GM18502 (cell line): ENCODE measurements around the gene CD163.
"Not testable (repeated sequence)": the region's sequence is repeated elsewhere in the genome, so short reads cannot be mapped to it uniquely, and the experiment has no call there.

Experiments
- ATAC-seq: cut with Tn5 transposase; IDR thresholded peaks from one replicate; pipeline ENCODE4 v1.9.1; 2021; ENCODE audit warnings: mild to moderate bottlenecking; ENCODE audit not compliant: unreplicated experiment, poor library complexity

Gene CD163

DNA sequence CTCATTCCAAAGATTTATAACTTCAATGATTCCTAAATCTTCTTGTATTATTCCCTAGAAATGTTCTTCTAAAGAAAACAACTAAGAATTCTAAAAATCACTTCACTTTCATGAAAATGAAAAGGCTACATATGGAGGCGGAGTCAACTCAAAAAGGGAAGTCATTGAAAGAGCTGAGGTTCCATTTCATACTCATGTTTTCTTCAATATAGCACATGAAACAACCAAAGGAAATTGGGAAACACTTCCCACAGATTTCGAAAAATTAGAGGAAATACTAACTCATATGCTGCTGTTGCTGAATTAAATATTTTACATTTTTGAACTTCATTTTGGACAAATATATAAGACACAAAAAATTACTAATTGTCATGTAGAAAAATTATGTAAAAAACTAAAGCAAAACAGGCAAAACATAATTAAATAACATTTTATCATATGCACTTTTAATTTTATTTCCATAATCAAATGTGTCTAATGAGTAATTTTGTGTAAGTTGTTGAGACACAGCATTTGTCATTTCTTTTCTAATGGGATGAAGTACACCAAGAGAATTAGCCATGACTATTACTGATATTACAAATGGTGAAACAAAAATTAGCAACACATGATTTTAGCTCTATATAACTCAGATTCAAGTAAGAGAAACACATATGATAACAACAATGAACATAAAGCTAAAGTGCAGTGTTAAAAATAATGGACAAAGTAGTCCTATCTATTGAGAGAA, at the start of gene CD163:
Gene CD163, minus strand, starts transcription at position 92 of the 730 bp plus-strand sequence. Its CDS starts 87 bp downstream, at position 5.
- ATAC-seq: no peak

DNA sequence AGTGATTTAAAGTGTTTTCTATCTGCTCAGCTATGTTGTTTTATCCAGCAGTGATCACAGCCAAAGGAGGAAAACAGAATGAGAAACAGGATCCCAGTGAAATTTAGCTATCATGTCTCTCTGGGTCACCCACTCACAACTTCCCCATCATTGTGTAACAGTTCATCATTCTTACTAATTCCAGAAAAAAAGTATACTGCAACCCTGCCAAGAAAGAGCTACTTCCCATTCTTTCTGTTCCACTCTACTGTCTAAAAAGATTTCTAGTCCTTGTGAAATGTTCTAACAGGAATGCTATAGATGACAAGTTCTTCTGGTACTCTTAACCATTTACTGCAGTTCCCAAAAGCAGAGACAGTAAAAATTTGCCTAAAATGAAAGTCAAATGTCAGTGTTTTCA, 39.2 kb upstream of the CD163 start:
- ATAC-seq: no peak

DNA sequence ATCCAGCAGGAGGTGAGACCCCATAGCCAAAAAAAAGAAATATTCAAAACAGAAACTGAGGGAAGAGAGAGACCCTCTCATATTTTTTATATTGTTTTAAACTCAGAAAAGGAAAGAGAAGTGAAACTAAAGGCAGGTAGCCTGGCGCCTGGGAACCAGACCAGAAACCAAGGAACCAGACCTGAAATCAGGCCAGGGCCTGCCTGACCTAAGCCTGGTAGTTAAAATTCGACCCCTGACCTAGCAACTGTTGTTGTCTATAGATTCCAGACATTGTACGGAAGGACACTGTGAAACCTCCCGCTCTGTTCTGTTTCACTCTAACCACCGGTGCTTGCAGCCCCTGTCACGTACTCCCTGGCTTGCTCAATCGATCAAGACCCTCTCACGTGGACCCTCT, 38.5 kb upstream of the CD163 start:
- ATAC-seq: no peak

DNA sequence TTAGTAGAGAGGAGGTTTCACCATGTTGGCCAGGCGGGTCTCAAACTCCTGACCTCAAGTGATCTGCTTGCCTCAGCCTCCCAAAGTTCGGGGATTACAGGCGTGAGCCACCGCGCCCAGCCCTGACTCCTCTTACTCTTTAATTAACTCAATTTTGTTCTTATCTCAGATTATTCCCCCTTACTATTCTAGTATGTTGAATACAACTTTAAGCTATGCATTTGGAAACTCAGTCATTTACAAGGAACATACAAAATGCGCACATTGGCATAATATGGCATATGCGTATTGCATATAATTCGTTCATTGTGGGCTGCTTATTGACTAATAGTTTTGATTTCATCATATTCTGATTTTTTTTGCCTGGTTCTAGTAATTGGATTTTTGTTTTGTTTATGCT, 10.8 kb upstream of the CD163 start:
- ATAC-seq: no peak

DNA sequence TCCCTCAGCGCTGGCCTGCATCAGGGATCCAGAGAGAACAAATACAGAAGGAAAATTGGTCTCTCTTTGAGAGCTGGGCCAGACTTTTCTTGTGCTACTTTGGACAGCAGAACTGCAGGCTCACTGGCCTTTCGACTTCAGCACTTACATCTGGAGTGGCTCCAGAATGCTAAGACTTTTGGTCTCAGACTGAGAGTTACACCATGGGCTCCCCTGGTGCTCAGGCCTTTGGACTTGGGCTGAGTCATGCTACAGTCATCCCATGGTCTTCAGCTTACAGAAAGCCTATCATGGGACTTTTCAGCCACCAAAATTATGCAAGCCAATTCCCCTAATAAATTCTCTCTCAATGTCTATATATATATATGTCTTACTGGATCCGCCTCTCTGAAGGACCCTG, 9.0 kb upstream of the CD163 start:
- ATAC-seq: no peak

DNA sequence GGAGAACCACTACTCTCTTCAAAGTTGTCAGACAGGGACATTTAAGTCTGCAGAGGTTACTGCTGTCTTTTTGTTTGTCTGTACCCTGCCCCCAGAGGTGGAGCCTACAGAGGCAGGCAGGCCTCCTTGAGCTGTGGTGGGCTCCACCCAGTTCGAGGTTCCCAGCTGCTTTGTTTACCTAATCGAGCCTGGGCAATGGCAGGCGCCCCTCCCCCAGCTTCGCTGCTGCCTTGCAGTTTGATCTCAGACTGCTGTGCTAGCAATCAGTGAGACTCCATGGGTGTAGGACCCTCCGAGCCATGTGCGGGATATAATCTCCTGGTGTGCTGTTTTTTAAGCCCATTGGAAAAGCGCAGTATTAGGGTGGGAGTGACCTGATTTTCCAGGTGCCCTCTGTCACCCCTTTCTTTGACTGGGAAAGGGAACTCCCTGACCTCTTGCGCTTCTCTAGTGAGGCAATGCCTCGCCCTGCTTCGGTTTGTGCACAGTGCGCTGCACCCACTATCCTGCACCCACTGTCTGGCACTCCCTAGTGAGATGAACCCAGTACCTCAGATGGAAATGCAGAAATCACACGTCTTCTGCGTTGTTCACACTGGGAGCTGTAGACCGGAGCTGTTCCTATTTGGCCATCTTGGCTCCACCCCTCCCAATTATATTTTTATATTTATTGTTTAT, 6.4 kb upstream of the CD163 start:
- ATAC-seq: not testable (repeated sequence)

DNA sequence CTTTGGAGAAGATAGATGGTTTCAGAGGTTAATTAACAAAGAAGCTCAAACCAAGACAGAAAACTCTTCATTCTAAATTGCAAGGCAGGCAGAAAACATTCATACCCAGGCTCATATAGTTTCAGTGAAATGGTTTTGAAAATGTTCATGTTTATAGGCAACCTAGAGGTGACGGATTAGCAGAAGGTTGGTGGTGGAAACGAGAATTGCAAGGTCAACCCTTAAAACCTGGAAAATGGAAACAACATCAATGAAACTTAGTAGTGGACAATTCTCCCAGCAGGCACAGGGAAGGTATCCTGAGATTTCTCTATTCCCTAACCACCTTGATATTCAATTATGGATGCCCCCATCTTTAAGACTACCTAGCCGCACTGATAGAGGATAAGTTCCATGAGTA, 965 bp downstream of the CD163 start:
- ATAC-seq: no peak

DNA sequence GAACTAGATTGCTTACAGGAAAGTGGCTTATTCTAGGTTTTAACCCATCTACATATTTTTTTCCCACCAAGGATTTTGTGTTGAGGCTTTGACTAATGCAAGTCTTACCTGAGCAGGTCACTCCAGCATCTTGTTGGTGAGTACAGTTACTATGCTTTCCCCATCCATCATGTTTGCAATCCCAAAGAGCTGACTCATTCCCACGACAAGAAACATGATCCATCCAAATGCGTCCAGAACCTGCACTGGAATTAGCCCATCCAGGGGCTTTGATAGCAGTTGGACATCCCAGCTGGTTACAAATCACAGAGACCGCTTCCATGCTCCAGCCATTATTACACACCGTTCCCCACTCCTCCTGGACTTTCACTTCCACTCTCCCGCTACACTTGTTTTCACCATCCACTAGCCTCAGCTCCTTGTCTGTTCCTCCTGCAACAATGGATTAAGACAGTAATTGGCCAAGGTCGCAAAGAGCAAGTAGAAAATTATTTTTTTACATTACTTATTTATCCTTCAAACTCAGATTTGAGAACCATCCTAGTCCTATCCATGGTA, 2.5 kb downstream of the CD163 start:
- no peak for ATAC-seq

DNA sequence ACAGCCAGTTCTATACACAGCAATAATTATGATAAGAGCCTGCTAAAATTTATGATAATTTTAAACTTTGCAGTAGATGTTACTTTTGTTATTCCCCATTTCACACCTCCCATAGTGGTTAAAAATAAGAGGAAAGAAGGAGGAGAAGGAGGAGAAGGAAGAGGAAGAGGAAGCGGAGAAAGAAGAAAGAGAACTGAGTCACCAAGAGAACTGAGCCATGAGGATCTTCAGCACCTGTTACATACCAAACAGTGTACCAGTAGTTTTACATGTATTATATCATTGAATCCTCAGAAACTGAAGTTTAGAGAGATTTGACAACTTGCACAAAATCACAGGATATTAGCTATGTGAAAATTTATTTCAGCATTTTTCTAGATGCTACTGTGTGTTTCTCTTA, 3.9 kb downstream of the CD163 start:
- no peak for ATAC-seq

DNA sequence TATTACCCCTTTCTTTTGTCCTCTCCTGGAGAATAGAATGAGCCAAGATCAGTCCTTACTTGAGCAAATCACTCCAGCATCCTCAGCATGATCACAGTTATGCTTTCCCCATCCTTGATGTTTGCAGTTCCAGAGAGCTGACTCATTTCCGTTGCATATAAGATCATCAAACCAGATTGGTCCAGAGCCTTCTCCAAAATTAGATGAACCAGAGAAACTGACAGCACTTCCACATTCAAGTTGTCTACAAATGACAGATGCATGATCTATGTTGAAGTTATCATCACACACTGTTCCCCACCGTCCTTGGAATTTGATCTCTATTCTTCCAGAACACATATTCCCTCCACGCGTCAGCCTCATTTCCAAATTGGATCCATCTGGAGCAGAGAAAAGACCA, 4.8 kb downstream of the CD163 start:
- ATAC-seq: no peak

DNA sequence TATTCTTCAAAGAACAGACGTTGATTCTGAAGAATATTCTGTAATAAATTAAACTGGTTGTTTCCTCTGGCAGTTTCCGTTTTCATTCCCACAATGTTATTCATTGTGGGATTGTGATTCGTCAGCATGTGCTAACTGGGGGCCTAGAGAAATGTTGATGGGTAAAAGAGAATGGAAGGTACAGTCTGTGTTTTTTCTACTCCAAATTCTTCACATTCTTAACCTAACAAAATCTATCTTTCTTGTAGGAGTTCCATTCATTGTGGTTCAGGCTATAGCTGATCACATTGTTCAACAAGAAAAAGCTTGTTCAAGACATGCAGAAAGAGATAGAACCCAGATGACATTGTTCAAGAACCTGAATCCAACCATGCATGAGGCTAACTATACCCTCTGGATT, 5.9 kb downstream of the CD163 start:
- no peak for ATAC-seq

DNA sequence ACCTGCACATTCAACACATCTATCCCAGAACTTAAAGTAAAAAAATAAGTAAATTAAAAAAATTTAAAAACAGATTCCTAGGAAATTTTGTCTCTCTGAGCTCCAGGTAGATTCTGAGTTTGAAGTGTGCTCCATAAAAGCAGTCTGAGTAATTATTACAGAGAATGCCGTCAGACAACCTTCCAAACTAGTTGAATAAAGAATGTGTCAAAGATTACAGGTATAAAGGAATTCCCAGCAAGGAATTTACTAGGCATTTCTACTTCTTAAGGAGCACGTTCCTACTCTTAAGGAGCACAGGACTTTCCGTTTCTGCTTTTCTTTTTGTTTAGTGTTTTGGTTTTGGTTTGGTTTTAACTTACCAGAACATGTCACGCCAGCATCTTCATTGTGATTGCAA, 7.1 kb downstream of the CD163 start:
- no peak for ATAC-seq

DNA sequence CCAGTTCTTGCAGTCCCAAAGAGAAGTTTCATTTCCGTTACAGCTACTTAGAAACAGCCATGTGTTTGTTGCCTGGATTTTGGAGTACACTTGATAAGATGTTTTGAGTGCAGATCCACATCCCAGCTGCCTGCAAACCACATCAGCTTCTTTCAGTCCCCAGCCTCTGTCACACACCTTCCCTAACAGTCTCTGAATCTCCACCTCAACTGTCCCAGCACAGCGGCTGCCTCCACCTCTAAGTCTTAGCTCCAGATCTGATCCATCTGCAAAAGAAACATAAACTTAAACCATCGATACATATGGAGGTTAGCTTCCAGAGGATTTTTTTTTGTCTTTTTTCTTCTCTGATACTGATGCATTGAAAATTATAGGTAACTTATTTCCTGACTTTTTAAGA, 8.4 kb downstream of the CD163 start:
- ATAC-seq: no peak

DNA sequence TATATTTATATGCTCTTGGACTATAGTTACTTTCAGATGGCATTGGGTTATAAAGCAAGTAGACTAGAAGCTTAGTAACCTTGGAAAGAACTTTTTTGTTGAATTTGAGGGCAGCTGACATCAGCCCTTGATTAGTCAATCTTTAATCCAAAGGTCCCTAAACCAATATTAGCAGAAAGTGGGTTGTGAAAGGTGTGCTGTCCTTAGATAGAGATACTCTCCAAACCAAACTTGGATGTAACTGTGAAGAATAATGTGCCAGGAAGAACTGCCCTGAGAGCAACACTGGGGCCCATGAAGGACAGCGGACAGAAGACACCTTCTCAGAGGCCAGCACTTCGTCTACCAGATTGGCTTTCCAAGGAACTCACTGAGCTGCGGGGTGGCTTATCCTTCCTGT, 10.6 kb downstream of the CD163 start:
- ATAC-seq: no peak

DNA sequence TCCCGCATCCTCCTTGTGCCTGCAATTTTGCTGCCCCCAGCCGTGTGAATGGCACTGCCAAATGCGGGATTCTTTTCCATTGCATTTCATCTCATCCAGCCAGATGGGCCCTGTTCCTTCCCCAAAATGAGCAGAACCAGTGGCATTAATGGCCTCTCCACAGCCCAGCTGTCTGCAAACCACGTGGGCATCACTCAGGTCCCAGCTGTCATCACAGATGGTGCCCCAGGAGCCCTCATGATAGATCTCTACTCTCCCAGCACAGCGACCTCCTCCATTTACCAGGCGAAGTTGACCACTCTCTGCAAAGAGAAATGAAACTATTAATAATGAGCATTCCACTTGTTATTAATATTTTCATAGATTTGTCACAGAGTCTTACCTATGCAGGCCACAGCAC, 17.1 kb downstream of the CD163 start:
- no peak for ATAC-seq

DNA sequence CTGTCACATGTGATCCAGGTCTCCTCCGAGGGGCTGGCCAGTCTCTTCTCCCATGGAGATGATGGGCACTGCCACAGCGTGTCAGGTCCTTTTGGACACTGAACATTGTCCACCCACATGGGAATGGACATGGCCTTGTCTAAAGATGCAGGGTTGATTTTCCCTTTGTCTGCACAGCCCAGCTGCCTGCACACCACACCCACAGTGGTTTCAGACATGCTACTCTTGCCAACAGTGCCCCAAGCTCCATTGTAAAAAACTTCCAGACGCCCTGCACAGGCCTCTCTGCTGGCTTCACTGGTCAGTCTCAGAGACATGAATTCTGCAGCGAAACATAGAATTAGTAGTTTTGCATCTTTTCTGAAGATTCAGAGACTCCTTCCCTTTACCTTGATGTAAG, 18.5 kb downstream of the CD163 start:
- ATAC-seq: no peak

DNA sequence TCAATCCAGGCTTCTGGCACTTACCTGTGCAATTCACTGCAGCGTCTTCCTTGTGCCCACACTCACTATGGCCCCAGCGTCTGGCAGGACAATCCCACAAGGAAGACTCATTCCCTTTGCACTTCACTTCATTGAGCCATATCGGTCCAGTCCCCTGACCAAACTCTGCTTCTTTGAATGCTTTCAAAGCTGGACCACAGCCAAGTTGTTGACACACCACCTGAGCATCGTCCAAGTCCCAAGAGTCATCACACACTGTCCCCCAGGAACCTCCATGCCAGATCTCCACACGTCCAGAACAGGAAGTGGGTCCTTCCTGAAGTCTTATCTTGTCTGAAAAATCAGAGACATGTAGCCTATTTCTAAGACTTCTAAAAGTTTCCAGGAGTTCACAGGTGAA, 20.2 kb downstream of the CD163 start:
- ATAC-seq: no peak

DNA sequence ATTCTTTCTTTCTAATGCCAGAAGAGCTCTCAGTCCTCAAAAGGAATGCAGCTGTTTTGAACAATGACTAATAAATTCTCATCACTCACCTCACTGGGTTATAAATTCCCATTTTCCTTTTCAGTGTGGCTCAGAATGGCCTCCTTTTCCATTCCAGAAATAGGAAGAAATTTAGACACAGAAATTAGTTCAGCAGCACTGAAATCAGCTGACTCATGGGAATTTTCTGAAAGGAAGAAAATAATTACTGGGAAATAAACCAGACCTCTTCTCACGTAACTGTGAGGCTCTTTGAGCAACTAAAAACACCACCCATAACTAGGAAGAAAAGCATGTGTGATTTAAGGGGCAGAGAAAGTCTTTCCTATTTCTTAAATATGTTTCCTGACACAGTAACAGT, 23.8 kb downstream of the CD163 start:
- ATAC-seq: no peak

DNA sequence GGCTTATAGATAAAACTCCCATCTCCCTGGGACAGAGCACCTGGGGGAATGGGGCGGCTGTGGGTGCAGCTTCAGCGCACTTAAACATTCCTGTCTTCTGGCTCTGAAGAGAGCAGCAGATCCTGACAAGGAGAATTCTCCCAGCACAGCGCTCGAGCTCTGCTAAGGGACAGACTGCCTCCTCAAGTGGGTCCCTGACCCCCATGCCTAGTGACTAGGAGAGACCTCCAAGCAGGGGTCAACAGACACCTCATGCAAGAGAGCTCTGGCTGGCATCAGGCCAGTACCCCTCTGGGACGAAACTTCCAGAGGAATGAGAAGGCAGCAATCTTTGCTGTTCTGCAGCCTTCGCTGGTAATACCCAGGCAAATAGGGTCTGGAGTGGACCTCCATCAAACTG, 31.5 kb downstream of the CD163 start:
- ATAC-seq: no peak

DNA sequence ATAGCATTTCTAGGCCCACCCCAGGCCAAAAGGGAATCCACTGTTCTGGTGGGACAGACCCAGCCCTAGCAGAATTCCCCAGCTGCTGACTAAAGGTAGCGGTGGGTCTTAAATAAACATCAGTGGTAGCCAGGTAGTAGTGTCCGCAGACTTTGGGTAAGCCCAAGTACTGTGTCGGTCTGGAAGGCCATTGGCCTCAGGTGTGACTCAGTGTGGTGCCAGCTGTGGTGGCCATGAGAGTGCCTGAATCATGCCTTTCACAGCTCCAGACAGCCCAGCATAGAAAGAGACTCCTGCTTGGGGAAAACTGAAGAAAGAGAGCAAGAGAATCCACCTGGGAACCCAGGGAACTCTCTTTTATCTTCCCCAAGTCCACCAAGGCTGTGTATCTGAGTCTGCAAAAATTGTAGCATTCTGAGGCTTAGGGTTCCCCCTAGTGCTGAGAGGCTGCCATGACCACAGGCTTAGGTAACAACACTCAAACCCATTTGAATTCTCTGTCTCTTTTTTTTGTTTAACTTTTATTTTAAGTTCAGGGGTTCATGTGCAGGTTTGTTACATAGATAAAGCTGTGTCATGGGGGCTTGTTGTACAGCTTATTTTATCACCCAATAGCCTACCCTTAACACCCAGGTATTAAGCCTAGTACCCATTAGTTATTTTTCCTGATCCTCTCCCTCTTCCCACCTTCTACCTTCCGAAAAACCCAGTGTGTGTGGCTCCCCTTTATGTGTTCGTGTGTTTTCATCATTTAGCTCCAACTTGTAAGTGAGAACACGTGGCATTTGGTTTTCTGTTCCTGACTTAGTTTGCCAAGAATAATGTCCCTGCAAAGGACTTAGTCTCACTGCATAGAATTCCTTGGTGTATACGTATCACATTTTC, 43.0 kb downstream of the CD163 start:
- no peak for ATAC-seq

DNA sequence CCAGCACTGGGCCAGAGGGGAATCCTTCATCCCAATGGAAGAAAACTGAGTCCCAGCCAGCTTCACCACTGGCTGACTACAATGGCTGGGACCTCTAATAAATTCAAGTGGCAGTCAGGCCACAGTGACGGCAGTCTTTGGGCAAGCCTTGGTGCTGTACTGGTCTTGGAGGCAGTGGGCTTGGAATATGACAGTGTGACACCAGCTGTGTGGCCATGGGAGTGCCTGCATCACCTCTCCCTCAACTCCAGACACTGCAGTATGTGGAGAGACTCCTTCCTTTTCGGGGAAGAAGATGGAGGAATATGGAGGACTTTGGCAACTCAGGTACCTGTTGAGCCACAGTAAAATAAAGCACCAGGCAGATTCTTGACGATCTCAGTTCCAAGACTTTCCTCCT, 43.6 kb downstream of the CD163 start:
- ATAC-seq: no peak
